Measurements from ENCODE around the gene EMD. TPM values are rescaled to one million over a fixed set of nuclear protein-coding genes. Genes with fewer than 3 reads are reported as not detected.

Gene EMD
- polyA plus RNA-seq, 1 of the 3 experiments (the other 2 are of a cell fraction): 68.0 TPM

DNA sequence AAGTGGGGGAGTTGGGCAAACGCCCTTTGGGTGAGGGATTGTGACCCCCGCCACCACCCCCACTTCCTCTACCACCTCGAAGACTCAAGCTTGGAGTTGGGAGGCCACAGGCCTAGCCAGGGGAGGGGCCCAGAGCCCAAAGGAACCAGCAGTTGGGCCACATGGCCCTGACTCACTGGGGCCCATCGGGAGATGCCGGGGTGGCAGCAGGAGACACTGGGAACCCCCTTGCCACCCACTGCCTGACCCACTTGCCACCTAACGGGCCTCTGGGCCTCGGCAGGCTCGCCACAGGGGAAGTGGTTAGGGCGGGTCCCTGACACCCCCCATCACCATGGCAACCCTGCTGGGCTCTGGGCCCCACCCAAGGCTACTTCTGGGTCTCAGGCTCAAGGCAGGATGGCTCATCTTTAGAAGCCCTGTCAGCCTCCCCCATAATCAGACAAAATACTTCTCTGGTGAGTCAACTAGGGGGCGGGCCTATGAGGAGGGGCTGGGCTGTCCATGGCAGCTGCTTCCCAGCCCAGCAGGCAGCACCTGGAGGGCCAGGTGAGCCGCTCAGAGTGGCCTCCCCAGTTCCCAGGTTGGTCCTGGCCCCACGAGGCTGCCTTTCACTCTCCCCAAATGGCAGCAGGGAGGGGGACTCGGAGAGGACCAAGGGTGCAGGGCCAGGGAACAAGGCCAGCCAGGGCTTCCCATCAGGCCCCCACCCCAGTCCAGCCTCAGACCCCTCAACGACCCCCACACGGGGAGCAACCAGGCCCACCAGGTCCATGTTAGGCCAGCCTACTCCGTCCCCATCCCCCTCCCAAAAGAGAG, 10.3 kb upstream of the EMD start:
- H2AFZ ChIP-seq (ENCODE audit: low read depth): no peak overlapping the region
- WGBS (ENCODE audit: low lambda C conversion rate): 10% methylated on average over 7 of the region's 16 CpGs
- no peaks in the 10 kb centered on the region for H3K9me3 ChIP-seq
- H3K4me3 ChIP-seq (ENCODE audit: low read depth in 2 of 2, low read length in 1 of 2): peak overlapping the region; percentile 52 to 61
- no peak for TF ChIP-seq YY1 (IDR thresholded peaks at IDR 0.05; ENCODE audit: low read depth)
- TF ChIP-seq FOSL2 (IDR thresholded peaks at IDR 0.05; ENCODE audit: borderline replicate concordance, low read depth): peak; percentile 79; the same call in 1 of the 2 replicates
- peak; percentile 88 for TF ChIP-seq JUND (IDR thresholded peaks at IDR 0.05)
- TF ChIP-seq, protein P1, sequence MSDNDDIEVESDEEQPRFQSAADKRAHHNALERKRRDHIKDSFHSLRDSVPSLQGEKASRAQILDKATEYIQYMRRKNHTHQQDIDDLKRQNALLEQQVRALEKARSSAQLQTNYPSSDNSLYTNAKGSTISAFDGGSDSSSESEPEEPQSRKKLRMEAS (IDR thresholded peaks at IDR 0.05; ENCODE audit: low read depth): peak; percentile 66
- peak in 1 of 2 experiments; percentile 39; a peak in 1 of 4 replicates for TF ChIP-seq EP300 (IDR thresholded peaks at IDR 0.05; ENCODE audit: borderline replicate concordance in 1 of 2, low read depth in 1 of 2, low read length in 1 of 2)
- peak; percentile 77 for TF ChIP-seq TEAD4 (IDR thresholded peaks at IDR 0.05; ENCODE audit: borderline replicate concordance, insufficient read depth)
- TF ChIP-seq TCF12 (IDR thresholded peaks at IDR 0.05): peak; percentile 69
- no peak for TF ChIP-seq RFX5 (IDR thresholded peaks at IDR 0.05; ENCODE audit: low read length)
- TF ChIP-seq, protein P2, sequence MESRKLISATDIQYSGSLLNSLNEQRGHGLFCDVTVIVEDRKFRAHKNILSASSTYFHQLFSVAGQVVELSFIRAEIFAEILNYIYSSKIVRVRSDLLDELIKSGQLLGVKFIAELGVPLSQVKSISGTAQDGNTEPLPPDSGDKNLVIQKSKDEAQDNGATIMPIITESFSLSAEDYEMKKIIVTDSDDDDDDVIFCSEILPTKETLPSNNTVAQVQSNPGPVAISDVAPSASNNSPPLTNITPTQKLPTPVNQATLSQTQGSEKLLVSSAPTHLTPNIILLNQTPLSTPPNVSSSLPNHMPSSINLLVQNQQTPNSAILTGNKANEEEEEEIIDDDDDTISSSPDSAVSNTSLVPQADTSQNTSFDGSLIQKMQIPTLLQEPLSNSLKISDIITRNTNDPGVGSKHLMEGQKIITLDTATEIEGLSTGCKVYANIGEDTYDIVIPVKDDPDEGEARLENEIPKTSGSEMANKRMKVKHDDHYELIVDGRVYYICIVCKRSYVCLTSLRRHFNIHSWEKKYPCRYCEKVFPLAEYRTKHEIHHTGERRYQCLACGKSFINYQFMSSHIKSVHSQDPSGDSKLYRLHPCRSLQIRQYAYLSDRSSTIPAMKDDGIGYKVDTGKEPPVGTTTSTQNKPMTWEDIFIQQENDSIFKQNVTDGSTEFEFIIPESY (IDR thresholded peaks at IDR 0.05; ENCODE audit: borderline replicate concordance, low read depth): no peak
- TF ChIP-seq POLR2AphosphoS5 (IDR thresholded peaks at IDR 0.05; ENCODE audit: low read depth, low read length): 0 out of 2 replicates have a peak, but pooled peaks have one; percentile 32
- 0 out of 2 replicates have a peak, but pooled peaks have one; percentile 18 for TF ChIP-seq NFIC (IDR thresholded peaks at IDR 0.05; ENCODE audit: borderline replicate concordance)
- H3K36me3 ChIP-seq (replicated peaks in 1 of 2; ENCODE audit: control insufficient read depth in 1 of 2, insufficient read depth in 2 of 2, low read length in 1 of 2): peaks cover 14 to 32% of the 10 kb centered on the region in 2 experiments
- peaks cover 93% of the 10 kb centered on the region for H3K79me2 ChIP-seq (ENCODE audit: insufficient read depth)
- H3K9ac ChIP-seq: peak overlapping the region; percentile 92
- peaks cover 49% of the 10 kb centered on the region for H4K20me1 ChIP-seq (ENCODE audit: insufficient read depth)
- H3K27ac ChIP-seq (ENCODE audit: low read depth in 2 of 2, low read length in 1 of 2): peak overlapping the region; percentile 87 to 98
- CTCF ChIA-PET: no interaction called here
- peaks cover 14 to 17% of the 10 kb centered on the region in 2 experiments; a peak in 2 of 4 replicates for H3K4me1 ChIP-seq (ENCODE audit: control insufficient read depth in 1 of 2, insufficient read depth in 2 of 2, low read depth in 1 of 2, low read length in 1 of 2)
- POLR2A ChIA-PET: interaction anchor here (1.7 kb wide), 1 partner anchor 29 kb away, joined by 7 read pairs; no protein-coding TSS in a partner anchor
- H3F3A ChIP-seq (replicated peaks; ENCODE audit: insufficient read depth): peaks cover 9% of the 10 kb centered on the region
- no peak for DNase-seq
- peak overlapping the region; percentile 84 for H3K4me2 ChIP-seq
- no peaks in the 10 kb centered on the region for H3K9me2 ChIP-seq
- H3K27me3 ChIP-seq (ENCODE audit: insufficient read depth): no peaks in the 10 kb centered on the region

DNA sequence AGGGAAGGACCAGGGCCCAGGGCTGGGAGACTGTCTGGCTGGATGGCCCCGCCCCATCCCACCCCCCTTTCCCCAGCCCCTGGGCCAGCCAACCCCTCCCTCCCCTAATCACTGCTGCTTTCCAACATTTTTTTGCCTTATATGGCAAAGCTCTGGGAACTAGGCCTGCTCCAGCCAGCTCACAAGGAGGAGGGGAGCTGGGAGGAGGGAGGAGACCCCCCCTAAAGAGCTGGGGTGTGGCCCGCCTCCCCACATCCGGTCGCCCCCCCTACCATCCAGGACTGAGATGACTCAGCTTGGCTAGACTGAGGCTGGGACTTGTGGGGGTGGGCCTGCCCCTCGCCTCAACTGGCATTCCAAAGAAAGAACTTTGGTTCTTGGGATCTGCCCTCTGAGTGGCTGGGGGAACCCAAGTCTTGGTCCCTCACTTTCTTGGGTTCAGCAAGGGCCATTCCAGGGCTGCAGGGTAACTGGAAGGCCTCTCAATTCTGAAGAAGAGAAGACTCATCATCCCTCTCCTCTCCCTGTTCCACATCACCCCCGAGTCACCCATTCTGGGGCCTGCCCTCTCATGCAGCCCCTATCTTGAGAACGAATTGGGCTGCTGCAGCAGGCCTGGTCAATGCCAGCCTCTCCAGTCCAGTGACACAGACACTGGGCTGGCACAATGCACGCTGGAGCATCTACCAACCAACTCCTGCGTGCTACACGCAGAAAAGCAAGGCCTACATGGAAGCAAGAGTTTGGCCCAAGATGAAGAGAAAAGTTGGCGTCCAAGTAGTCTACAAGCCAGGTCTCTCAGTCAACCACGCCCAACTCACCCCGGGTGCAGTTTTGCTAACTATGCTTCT, 9.4 kb upstream of the EMD start:
- Histone ChIP-seq H3K27ac (ENCODE audit: low read depth in 2 of 2, low read length in 1 of 2) (peak overlapping the region; percentile 90 to 98), H3K9ac (peak overlapping the region; percentile 92), H3K79me2 (ENCODE audit: insufficient read depth) (peaks cover 84% of the 10 kb centered on the region), H3K4me1 (ENCODE audit: control insufficient read depth in 1 of 2, insufficient read depth in 2 of 2, low read depth in 1 of 2, low read length in 1 of 2) (peaks cover 16 to 17% of the 10 kb centered on the region in 2 experiments; a peak in 2 of 4 replicates), H3K4me2 (peak overlapping the region; percentile 97), H3K9me2 (no peaks in the 10 kb centered on the region), H4K20me1 (ENCODE audit: insufficient read depth) (peaks cover 40% of the 10 kb centered on the region), H3F3A (replicated peaks; ENCODE audit: insufficient read depth) (peaks cover 9% of the 10 kb centered on the region), H3K27me3 (ENCODE audit: insufficient read depth) (no peaks in the 10 kb centered on the region), H3K4me3 (ENCODE audit: low read depth in 2 of 2, low read length in 1 of 2) (peak overlapping the region; percentile 72 to 82), H3K36me3 (replicated peaks in 1 of 2; ENCODE audit: control insufficient read depth in 1 of 2, insufficient read depth in 2 of 2, low read length in 1 of 2) (peaks cover 14 to 26% of the 10 kb centered on the region in 2 experiments), H3K9me3 (no peaks in the 10 kb centered on the region), H2AFZ (ENCODE audit: low read depth) (no peak overlapping the region)
- ChIA-PET POLR2A (interaction anchor here (1.1 to 1.7 kb wide), 2 partner anchors 12 to 28 kb away, joined by 4 to 7 read pairs; no protein-coding TSS in a partner anchor), CTCF (no interaction called here)
- DNase-seq: peak; percentile 83
- WGBS (ENCODE audit: low lambda C conversion rate): 13% methylated on average over 12 of the region's 13 CpGs
- TF ChIP-seq CHD2 (IDR thresholded peaks at IDR 0.05; ENCODE audit: low read length, partially characterized antibody) (no peak), RAD21 (IDR thresholded peaks at IDR 0.05; ENCODE audit: low read length) (no peak), TAF1 (IDR thresholded peaks at IDR 0.05; ENCODE audit: borderline replicate concordance, low read depth, low read length) (peak; percentile 66; the same call in 1 of the 2 replicates), ELF1 (IDR thresholded peaks at IDR 0.05) (peak; percentile 21; the same call in 1 of the 2 replicates)
- TF ChIP-seq, protein P3, sequence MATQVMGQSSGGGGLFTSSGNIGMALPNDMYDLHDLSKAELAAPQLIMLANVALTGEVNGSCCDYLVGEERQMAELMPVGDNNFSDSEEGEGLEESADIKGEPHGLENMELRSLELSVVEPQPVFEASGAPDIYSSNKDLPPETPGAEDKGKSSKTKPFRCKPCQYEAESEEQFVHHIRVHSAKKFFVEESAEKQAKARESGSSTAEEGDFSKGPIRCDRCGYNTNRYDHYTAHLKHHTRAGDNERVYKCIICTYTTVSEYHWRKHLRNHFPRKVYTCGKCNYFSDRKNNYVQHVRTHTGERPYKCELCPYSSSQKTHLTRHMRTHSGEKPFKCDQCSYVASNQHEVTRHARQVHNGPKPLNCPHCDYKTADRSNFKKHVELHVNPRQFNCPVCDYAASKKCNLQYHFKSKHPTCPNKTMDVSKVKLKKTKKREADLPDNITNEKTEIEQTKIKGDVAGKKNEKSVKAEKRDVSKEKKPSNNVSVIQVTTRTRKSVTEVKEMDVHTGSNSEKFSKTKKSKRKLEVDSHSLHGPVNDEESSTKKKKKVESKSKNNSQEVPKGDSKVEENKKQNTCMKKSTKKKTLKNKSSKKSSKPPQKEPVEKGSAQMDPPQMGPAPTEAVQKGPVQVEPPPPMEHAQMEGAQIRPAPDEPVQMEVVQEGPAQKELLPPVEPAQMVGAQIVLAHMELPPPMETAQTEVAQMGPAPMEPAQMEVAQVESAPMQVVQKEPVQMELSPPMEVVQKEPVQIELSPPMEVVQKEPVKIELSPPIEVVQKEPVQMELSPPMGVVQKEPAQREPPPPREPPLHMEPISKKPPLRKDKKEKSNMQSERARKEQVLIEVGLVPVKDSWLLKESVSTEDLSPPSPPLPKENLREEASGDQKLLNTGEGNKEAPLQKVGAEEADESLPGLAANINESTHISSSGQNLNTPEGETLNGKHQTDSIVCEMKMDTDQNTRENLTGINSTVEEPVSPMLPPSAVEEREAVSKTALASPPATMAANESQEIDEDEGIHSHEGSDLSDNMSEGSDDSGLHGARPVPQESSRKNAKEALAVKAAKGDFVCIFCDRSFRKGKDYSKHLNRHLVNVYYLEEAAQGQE (IDR thresholded peaks at IDR 0.05; ENCODE audit: low read depth, low read length): peak; percentile 56; the same call in 1 of the 2 replicates
- TF ChIP-seq, protein P2 (IDR thresholded peaks at IDR 0.05; ENCODE audit: borderline replicate concordance, low read depth): peak; percentile 80
